GM21737 (cell line): Measurements from ENCODE around the gene POLG.

ENCODE experiments used
- ATAC-seq: cut with Tn5 transposase; IDR thresholded peaks from one replicate; pipeline ENCODE4 v1.9.1; 2021; ENCODE audit warnings: mild to moderate bottlenecking, moderate library complexity; ENCODE audit not compliant: unreplicated experiment

The POLG gene

DNA sequence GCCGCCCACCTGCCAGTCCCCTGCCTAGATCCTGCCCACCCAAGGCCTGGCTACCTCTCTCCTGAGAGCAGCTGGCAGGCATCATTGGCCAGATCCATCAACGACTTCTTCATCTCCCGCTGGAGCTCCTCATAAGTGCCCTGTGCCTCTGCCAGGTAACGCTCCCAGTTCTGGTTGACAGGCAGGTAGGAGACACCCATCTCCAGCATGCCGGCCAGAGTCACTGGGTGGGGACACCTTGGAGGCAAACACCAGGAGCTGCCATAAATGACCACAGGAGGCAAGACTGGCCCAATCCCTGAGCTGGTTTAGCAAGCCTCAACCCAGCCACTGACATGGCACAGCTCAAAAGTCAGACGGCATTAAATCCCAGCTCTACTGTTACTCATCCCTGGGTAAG, 7.5 kb downstream of the POLG start:
- ATAC-seq, result no peak

DNA sequence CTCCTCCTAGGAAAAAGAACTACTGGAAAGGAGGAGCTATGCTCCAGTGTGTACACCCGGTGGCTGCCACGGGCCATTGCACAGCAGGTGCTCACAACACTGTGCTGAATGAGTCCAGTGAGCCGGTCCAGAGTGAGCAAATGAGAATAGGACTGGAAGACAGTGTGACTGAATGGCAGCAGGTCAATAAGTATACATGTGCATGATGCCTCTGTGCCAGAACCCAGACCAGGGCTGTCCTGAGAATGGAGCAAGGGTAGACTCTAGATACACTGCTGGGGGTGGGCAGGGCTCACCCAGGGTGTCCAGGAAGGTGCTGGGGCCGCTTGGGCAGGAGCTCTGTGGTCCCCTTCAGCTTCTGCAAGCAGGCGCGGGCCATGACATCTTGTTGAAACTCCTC, 8.3 kb downstream of the POLG start:
- ATAC-seq, result no peak

DNA sequence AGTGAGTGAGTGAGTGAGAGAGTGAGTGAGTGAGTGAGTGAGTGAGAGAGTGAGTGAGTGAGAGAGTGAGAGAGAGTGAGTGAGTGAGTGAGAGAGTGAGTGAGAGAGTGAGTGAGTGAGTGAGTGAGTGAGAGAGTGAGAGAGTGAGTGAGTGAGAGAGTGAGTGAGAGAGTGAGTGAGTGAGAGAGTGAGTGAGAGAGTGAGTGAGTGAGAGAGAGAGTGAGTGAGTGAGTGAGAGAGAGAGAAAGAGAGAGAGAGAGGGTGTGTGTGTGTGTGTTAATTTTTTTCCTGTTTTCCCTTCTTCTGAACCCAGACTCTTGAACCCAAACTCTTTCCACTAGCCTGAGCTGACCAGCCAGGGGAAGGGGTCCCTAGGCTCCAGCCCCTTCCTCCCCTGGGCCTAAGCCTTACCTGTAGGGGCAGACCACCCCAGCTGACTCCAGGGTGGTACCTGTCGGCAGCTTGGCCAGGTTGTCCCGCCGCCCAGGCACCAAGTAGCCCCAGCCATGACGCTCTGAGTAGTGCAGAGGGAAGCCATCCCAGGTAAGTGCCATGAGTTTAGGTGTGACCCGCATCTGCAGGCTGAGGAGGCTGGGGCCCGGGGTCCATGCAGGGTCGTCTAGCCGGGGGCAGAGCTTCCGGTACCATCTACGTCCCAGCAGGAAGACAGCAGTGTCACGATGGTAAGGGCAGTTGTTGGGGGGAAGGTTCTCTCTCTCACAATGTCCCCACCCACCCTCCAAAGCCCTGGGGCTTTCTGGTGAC, 9.4 kb downstream of the POLG start:
- no peak for ATAC-seq

DNA sequence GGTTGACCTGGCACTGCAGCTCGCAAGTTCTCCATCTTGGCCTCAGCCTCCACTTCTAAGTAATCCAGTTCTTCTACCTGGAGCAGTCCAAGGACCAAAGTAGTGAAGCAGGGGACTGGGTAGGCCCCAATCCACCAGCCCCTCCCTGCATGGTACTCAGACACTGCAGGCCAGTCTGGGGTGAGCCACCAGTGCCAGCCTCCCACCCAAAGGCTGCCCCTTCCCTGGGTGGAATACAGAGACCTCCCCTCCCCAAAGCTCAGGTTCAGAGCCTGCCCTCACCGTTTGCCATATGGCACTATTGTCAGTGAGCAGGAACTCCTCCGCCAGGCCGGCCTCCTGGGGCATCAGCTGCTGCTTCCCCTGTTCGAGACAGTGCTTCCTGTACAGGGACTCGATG, 10.8 kb downstream of the POLG start:
- no peak for ATAC-seq

DNA sequence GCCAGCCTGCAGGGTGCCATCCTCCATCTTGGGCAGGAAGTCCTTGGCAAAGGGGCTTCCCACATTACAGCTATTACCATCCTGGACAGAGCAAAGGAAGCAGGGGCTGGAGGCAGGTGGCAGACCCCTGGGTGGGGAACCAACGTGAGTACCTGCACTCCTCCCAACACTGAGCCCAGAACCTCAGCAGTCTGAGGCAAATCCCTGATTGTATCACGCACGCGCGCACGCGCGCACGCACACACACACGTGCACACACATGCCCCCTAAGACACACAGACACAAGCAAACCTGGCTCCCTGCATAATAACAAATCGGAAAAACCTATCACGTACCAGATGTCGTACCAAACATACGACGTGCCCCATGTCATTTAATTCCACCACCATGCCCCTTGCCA, 11.8 kb downstream of the POLG start:
- no peak for ATAC-seq

DNA sequence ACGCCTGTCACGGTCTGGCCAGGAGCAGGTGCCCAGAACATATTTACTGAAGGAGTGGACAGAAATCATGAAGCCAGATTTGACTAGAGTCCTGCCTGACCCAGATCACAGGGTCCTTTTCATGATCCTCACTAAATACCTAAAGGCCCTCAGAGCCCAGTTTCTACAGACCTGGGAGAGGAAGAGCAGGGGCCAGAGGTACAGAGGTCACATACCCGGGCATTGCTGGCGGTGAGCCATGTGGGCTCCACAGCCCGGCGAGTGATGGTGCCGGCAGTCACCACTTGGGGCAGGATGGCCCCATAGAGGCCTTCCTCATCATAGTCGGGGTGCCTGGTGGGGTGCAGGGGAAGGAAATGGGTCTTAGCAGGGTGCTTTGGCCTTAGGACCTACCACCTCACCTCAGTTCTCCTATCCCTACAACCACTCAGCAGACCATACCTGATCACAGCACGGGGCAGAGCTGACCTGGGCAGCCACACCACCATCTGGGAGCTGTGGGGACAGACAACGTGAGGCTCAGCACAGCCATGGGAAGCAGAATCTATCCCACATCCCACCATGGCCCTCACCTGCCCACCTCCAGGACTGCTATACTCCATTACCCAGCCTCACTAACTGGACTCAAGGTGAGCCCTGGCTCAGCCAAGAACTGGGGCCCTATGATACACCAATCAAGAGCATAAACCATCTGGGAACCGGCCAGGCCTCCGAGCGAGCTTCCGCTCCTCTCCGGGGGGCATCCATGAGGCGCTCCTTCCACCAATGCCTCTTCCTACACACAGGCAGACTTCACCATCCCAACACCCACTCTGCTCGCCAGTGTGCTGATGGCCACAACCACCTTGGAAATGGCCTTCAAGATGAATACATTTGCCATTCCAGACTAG, 12.9 kb downstream of the POLG start:
- no peak for ATAC-seq

DNA sequence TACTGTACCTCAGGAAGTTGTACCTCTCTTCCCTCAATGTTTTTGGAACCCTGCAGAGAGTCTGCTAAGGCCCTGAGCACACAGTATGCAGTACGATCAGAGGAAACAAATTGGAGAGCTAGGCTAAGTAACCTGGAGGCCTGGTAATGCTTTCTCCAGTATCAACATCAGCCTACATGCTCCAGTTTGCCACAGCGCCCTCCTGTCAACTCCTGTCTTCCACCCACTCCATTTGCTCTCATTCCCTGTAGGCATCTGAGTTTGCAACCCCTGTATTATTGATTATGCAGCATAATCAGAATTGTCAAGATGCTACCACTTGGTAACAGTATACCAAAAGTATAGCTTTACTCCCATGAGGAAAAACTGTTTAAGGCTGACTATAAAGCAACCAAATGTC, 14.4 kb downstream of the POLG start:
- ATAC-seq, result no peak

DNA sequence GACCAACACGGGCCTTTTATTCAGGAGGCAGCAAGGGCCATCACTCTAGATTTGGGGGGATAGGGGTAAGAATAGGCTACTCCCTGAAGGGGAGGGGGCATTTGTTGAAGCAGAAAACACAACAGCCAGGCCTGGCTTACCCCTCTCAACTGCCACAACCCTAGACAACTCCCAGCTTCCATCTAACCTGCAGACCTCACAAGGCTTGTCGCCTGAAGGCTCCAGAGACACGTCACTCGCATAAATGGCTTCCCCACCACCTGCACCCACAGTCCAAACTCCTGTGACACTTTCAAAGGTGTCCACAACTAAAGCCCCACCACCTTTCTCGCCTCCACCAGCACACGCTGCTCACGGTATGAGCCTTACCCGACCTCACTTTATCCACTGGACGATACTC, 14.9 kb downstream of the POLG start:
- no peak for ATAC-seq

DNA sequence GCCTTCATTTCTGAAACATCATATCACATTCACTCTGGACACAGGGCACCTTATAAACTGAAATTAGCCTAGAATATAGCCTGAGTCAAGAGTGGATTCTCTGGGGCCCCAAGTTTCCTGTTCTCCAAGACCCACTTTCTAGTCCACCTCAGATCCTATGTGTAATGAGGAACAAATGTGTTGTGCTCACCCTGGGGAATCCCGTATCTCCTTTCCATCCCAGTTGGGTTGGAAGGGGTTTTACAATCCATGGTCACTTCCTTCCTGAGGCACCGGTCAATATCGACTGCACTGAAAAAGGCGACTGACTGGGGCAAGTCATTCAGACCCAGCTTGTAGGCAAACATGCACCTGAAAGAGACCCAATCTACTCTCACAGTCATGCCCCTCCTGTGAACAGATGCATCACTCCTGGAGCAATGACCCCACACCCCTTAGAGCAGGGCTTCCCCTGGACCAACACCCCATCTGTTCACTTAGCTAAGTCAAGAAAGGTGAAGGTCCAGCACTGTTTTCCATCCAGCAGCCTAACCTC, 17.4 kb downstream of the POLG start:
- ATAC-seq, result no peak

DNA sequence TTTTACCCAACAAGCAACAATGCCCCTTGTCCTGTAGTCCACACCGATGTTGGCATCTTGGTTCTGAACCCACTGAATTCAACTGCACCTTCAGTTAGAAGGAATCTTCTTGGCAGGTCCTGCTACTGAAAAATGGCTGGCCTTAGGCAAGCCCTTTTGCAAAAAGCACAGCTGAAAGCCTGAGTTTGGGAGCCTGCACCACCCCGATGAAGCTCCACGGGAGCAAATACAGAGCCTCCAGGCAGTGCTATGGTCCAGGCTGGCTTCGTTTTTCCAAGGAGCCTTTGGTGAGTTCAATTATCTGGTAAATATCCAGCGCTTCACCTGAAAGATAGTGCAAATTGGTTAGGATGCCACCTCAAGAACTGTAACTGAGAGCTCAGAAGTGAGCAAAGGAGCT, 18.1 kb downstream of the POLG start:
- no peak for ATAC-seq

DNA sequence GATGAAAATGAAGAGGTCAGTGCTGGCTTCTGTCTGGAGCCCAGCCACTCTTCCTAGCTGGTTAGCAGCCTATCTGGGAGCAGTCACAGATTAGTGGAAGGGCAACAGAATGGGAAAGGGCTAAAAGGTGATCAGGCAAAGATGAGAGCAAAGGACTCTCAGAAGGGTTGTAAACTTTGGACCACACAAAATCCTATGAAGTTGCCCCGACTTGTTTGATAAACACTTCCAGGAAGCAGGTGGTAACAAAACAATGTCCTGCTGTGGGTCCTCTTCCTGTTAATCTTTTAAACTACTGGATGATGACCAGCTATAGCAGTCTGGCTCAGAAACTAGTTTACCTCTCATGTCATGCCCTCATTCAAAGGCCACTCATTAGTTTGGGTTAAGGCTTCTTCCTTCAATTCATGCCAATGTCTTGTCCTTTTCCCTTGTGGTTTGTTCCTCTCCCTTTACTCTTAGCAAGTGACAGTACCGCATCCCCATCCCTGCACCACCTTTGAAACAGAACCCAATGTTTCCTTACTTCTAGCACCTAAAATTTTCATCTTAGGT, 19.2 kb downstream of the POLG start:
- no peak for ATAC-seq

DNA sequence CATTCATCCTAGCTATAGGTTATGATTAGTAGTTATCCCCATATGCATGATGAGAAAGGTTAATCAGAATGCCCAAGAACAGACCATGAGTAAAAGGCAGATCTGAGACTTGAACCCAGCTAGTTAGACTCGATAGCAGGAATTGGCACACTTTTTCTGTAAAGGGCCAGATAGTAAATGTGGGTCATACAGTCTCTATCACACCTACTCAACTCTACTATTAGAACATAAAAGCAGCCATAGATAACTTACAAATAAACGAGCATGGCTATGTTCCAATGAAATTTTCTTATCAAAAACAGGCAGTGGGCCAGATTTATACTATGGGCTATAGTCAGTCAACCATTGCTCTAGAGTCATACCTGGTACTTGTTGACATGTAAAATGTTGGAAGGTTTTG, 24.6 kb downstream of the POLG start:
- ATAC-seq, result no peak

DNA sequence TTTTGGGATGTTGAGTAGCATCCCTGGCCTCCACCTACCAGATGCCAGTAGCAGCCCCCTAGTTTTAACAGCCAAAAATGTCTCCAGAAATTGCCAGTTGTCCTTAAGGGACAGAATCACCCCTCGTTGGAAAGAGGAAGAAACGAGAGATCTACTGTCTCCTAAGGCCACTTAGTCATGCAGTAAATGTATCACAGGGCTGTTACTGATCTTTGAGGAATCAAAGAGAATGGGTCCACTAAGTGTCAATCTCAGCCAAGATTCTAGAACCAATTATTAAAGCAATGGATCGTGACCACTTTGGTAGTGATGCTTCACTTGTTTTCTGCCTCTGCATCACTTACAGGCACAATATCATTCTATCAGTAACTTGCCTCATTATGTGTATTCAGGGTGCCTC, 26.4 kb downstream of the POLG start:
- ATAC-seq, result no peak

DNA sequence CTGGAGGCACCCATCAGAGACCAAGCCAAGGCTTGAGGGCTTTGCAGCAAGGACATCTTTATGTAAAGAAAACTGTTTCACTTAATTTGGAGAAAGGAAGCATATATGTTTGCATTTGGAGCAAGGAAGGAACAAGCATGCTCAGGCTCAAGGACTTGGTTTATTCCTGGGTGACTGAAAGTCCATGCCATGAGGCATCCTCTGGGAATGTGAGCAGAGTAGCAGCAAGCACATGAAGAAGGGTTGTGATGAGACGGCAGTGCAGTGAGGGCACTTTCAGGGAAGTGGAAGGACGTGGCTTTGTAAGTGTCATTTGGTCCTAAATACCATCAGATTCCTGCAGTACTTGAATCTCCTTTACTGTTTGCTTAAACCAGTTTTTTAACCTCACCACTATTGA, 26.8 kb downstream of the POLG start:
- no peak for ATAC-seq

DNA sequence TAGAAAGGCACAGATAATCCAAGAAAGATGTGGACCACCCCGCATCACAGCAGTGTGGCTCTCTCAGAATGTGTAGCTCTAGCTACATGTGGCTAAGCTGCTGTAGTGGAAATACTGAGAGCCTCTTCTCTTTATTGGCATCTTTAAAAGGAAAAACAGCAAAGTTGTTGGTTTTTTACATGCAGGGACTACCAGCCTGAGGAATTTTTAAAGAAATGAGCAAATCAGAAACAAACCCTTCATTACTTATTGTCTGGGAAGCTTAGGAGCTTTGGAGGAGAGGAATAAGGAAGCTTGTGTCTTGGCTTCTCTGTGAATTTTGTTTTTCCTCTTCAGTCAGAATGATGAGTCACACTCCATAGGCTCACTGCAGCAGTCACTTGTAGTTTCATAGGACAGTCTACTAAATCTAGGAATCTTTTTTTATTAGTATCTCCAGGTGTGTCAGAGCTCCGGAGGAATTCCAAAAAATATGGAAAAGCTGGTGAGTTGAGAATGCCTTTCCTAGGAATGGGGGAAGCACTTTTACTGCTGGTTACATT, 27.5 kb downstream of the POLG start:
- ATAC-seq, result no peak

DNA sequence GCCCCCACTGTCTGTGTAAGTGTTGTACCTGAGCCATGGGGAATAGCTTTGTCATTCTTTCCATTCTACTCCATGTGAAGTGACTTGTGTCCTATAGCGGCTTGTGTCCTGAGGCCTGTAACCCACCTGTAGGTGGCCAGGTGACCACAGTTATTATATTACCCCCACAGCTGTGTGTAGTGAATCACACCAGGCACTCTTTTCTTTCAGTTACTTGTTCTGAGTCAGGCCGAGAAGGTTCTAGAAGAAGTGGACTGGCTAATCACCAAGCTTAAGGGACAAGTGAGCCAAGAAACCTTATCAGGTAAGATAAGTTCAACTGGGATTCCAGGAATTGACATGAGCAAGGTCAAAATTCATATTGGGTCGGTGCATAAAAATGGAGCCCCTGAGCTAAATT, 29.2 kb downstream of the POLG start:
- no peak for ATAC-seq

DNA sequence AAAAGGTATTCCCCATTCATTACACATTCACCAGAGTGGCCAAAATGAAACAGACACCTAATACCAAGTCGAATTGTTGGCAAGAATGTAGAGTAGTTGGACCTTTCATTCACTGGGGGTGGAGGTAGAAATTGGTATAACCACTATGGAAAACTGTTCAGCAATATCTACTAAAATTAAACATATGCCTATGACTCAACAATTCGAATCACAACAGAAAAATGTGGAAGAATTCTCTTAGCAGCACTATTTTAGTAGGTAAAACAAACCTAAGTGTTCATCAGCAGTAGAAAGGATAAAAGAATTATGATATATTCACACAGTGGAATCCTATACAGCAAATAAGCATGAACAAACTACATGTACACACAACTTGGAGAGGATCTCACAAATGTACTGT, 30.6 kb downstream of the POLG start:
- ATAC-seq, result no peak

DNA sequence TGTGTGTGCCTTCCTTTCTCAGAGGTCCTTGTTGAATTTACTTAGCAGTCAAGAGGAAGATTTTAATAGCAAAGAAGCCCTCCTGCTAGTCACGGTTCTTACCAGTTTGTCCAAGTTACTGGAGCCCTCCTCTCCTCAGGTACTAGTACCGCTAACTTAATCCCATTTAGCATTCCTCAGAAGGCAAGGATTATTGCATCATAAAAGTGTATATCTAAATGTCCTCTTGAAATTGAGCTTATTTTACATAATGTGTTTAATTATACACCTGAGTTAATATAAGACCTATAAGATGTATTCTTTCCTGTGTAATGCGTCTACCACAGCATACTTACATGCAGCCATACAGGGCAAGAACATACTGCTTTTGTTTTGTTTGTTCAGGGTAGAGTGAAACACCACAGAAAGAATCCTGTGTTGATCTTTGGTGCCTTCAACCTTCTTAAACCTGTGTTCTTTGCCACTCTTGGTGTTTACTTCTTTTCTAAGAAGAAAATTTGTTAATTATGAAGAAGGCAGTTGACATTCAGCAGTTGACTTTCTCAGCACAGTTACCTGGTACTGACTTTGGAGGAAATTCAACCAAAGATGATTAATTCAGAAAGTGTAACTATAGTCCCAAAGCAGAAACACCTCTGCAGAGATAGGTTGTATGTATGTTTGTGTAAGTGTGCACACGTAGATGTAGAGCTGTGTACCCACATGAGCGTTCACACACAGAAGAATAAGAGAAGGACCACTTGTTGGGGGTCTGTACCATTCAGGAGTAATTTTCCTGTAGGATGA, 33.1 kb downstream of the POLG start:
- ATAC-seq, result no peak

DNA sequence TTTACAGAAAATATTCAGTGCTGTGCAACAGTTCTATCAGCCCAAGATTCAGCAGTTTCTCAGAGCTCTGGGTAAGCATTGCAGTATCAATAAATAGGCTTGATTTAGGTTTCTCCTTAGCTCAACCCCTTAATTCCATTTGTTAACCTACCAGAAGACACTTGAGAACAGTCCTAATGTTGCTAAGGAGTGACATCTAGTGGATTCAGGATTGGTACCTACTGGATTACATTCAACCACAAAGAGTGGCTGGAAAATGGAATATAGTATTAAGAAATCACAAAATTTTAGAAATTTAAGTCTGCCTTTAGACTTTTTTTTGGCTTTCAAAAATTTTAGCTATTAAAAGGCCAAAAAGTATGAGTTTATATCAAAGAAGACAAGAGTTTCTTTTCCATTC, 34.7 kb downstream of the POLG start:
- no peak for ATAC-seq

DNA sequence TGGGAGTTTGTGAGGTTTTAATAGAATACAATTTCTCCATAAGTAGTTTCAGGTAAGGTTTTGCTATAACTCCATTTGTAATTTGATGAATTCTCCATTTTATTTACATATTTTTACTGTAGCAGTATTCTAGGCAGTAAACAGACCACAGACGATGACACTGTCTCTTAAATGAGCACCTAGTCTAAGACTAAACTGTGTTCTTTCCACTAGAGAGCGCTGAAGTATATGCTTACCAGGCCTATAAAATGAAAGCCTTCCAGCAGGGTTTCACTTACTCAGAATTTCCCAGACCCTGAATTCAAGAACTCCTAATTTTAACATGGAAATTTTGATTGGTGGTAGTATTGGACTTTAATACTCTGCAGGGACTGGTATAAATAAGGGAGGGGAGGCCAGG, 41.6 kb downstream of the POLG start:
- ATAC-seq, result no peak

DNA sequence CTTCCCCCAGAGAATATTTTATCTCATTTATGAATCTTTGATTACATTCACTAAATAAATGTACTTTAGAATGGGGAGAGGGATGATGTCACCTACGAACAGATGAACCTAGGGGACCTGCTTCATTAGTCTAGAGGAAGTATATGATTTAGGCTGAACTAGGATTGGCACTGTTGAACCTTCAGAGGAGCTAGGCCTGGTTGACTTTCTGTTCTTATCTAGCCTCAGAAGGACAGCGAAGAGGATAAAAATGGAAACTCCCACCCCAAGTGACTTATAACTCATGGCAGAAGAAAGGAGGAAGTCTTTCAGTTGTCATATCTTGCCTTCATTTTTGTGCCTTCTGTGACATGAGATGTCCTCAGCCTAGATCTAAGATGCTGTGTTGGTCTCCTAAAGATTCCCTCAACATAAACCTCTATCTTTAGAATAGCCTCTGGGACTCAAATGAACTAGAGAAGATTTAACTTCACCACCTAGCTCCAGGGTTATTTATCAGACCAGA, 42.6 kb downstream of the POLG start:
- ATAC-seq, result no peak
